GM19043 (cell line): Measurements from ENCODE around the gene AIPL1.

Experiments used
- ATAC-seq: cut with Tn5 transposase; IDR thresholded peaks from one replicate; pipeline ENCODE4 v1.9.1; 2021; ENCODE audit warnings: low read depth; ENCODE audit not compliant: unreplicated experiment

AIPL1 gene

DNA sequence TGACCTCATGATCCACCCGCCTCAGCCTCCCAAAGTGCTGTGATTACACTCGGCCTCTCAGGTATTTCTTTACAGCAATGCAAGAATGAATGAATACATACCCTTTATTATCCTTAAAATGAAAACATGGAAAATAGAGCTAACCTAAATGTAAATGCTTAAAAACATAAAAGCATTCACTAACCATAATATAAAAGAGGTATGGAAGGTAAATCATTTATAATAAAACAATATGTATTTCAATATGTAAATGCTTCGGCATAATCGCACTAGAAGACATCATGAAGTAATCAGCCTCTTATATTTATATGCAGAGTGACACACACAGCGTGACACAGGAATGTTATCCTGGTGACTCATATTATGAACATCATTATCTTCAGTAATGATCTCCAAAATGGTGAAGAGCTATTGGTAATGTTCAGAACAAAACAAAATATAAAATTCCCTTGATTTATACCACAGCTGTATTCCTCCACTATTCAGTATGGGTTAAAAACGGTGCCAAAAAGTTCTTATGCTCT lies 53.9 kb downstream of the AIPL1 start:
- ATAC-seq: no peak

DNA sequence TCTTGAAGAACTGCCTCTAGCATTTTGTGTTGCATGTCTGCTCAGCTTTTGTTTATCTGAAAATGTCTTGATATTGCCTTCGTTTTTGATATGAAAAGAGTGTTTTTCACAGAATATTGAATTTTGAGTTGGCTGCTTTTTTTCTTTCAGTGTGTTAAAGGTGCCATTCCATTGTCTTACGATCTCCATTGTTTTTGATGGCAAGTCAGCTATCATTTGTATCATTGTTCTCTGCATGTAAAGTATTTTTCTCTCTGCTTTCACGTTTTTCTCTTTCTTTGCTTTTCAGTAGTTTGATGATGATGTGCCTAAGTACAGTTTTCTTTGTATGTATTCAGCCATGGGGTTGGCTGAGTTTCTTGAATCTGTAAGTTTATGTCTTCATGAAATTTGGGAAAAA lies 57.0 kb downstream of the AIPL1 start:
- no peak for ATAC-seq

- ATAC-seq: no peak
These were observed 58.0 kb downstream of the AIPL1 start for GRCh38 chr17:6376931-6377361.

DNA sequence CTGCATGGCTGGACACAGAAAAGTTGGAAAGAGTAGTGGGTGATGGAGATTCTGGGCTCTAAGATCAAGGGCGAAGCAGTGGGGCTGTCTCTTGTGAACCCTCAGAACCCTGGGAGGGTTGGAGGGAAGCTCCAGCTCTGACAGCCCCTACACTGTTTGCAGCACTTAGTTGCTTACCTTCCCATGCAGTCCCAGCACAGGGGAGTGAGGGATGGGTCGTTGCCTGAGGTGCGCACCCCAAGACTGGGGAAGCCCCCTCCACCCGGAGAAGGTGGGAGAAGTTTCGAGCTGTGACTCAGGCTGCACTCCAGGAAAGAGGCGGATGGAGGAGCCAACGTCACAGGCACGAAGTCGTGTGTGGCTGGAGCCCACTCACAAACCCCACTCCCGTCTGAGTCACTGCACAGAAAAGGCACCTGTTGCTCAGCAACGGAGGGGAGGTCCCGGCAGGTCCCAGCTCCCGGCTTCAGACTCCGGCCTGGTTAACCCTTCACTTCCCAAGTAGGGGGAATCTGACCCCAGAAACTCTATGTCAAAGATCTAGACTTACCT lies 60.1 kb downstream of the AIPL1 start:
- ATAC-seq: no peak

DNA sequence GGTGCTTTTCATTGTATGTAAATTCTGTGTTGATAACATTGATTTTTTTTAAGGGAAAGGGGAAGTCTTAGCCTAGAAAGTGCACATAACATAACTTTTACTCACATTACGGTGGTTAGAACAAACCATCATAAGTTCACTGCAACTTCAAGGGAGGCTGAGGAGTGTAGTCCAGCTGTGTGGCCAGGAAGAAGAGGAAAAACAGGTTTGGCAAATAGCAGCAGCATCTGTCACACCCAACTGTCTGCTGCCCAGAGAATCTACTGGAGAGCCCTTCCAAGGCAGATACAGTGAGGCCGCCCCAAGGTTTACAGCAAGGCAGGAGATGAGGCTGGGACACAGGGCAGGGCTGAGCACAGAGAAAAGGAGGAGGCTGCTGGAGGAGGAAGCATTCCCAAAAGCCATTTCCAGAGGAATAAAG lies 60.6 kb downstream of the AIPL1 start:
- no peak for ATAC-seq
